WERI-Rb-1 (cell line): ENCODE results near the gene MOSPD3.

Experiments used
- DNase-seq: peaks from one replicate; pipeline ENCODE4 v3.0.0-alpha.2; 2020
- H3K27ac ChIP-seq: fragments of 250-450 bp; sonication (Bioruptor Pico); 2 replicates; pipeline ENCODE4 v1.5.1; 2020; ENCODE audit warnings: mild to moderate bottlenecking, moderate library complexity
- H3K27me3 ChIP-seq: fragments of 250-450 bp; sonication (Bioruptor Pico); 2 replicates; pipeline ENCODE4 v1.5.1; 2021; ENCODE audit warnings: mild to moderate bottlenecking, low read depth, moderate library complexity; ENCODE audit not compliant: insufficient read depth, severe bottlenecking
- H3K36me3 ChIP-seq: fragments of 250-450 bp; sonication (Bioruptor Pico); 2 replicates; pipeline ENCODE4 v1.5.1; 2020; ENCODE audit warnings: mild to moderate bottlenecking, moderate library complexity
- H3K4me3 ChIP-seq: 2 replicates; pipeline ENCODE4 v1.5.1; 2011; ENCODE audit warnings: low read depth, mild to moderate bottlenecking, control low read depth, low read length
- H3K9me3 ChIP-seq: fragments of 250-450 bp; sonication (Bioruptor Pico); 2 replicates; pipeline ENCODE4 v1.5.1; 2021; ENCODE audit warnings: mild to moderate bottlenecking, moderate library complexity; ENCODE audit not compliant: severe bottlenecking
- CTCF ChIP-seq: IDR thresholded peaks from 2 replicates; pipeline ENCODE4 v1.5.1; 2011; ENCODE audit warnings: low read depth, mild to moderate bottlenecking, control low read depth, inconsistent platforms, low read length

The MOSPD3 gene

GRCh38 chr7:100567031-100567730 lies 45.2 kb upstream of the MOSPD3 start:
- TF ChIP-seq CTCF, result no peak
- H3K27ac ChIP-seq, result peak overlapping the region; percentile 58
- H3K9me3 ChIP-seq, result no peaks in the 10 kb centered on the region
- DNase-seq, result peak; percentile 49
- H3K27me3 ChIP-seq, result no peaks in the 10 kb centered on the region
- H3K36me3 ChIP-seq, result peaks cover 2% of the 10 kb centered on the region; the same call in 1 of the 2 replicates
- no peak overlapping the region for H3K4me3 ChIP-seq

GRCh38 chr7:100567751-100568175 lies 44.6 kb upstream of the MOSPD3 start:
- Histone ChIP-seq H3K27ac (peak overlapping the region; percentile 58), H3K4me3 (no peak overlapping the region), H3K36me3 (peaks cover 2% of the 10 kb centered on the region; the same call in 1 of the 2 replicates), H3K27me3 (no peaks in the 10 kb centered on the region), H3K9me3 (no peaks in the 10 kb centered on the region)
- no peak for DNase-seq
- no peak for TF ChIP-seq CTCF

GRCh38 chr7:100568176-100568895 lies 44.0 kb upstream of the MOSPD3 start:
- Histone ChIP-seq H3K27ac (no peak overlapping the region; the same call in 1 of the 2 replicates), H3K36me3 (no peaks in the 10 kb centered on the region; the same call in 1 of the 2 replicates), H3K27me3 (no peaks in the 10 kb centered on the region), H3K4me3 (no peak overlapping the region), H3K9me3 (no peaks in the 10 kb centered on the region)
- DNase-seq, result peak; percentile 41
- no peak for TF ChIP-seq CTCF

GRCh38 chr7:100568896-100569844 lies 43.2 kb upstream of the MOSPD3 start:
- Histone ChIP-seq H3K36me3 (no peaks in the 10 kb centered on the region; the same call in none of the 2 replicates), H3K27ac (peak overlapping the region; percentile 63), H3K9me3 (no peaks in the 10 kb centered on the region), H3K4me3 (peak overlapping the region; percentile 46), H3K27me3 (no peaks in the 10 kb centered on the region)
- peak; percentile 89 for DNase-seq
- TF ChIP-seq CTCF, result peak; percentile 81

- DNase-seq, result no peak
These were observed 41.1 kb upstream of the MOSPD3 start for GRCh38 chr7:100570954-100571828.

More at GRCh38 chr7:100570954-100571828, 41.1 kb upstream of the MOSPD3 start:
- Histone ChIP-seq H3K27ac (no peak overlapping the region), H3K4me3 (no peak overlapping the region; the same call in 1 of the 2 replicates), H3K36me3 (peaks cover 13% of the 10 kb centered on the region), H3K9me3 (no peaks in the 10 kb centered on the region), H3K27me3 (no peaks in the 10 kb centered on the region)
- no peak for TF ChIP-seq CTCF
